ENCODE data around the gene CAPN12. TPM values are rescaled to one million over a fixed set of nuclear protein-coding genes. Genes with fewer than 3 reads are reported as not detected.
A peak's percentile ranks its signal among the peaks of the same experiment; 100 is the strongest.
"Not testable (repeated sequence)": the region's sequence is repeated elsewhere in the genome, so short reads cannot be mapped to it uniquely, and the experiment has no call there.

CAPN12 gene
- total and polyA plus RNA-seq, 4 donors, result 3.8 to 28.7 (median 8.8) TPM

- not testable (repeated sequence) for DNase-seq (ENCODE audit: low spot score); H3K27me3 ChIP-seq (ENCODE audit: control insufficient read depth in 4 of 4, insufficient read depth in 4 of 4, low read length in 3 of 4); H3K4me1 ChIP-seq (ENCODE audit: control insufficient read depth in 4 of 4, insufficient read depth in 4 of 4, low read length in 3 of 4); H3K36me3 ChIP-seq (ENCODE audit: control insufficient read depth in 4 of 4, insufficient read depth in 3 of 4, low read depth in 1 of 4, low read length in 3 of 4); H3K9me3 ChIP-seq (ENCODE audit: control insufficient read depth in 4 of 4, low read length in 3 of 4)
- H3K27ac ChIP-seq (ENCODE audit: low read depth in 1 of 2, low read length in 2 of 2), result peak overlapping the region; percentile 76 to 80
- WGBS, result 73% methylated on average over 9 of the region's 9 CpGs
- peak overlapping the region in 1 of 3 donors; percentile 24 for H3K4me3 ChIP-seq (ENCODE audit: low read depth in 1 of 3, low read length in 3 of 3)
- peak overlapping the region; percentile 43 to 47 for H3K9ac ChIP-seq (ENCODE audit: low read depth in 1 of 2, low read length in 2 of 2)
These were observed 17.7 kb upstream of the CAPN12 start for GRCh38 chr19:38761884-38762389.

- DNase-seq (ENCODE audit: low spot score); H3K36me3 ChIP-seq (ENCODE audit: control insufficient read depth in 4 of 4, insufficient read depth in 3 of 4, low read depth in 1 of 4, low read length in 3 of 4); H3K4me3 ChIP-seq (ENCODE audit: low read depth in 1 of 3, low read length in 3 of 3); H3K9ac ChIP-seq (ENCODE audit: low read depth in 1 of 2, low read length in 2 of 2); H3K27me3 ChIP-seq (ENCODE audit: control insufficient read depth in 4 of 4, insufficient read depth in 4 of 4, low read length in 3 of 4); H3K9me3 ChIP-seq (ENCODE audit: control insufficient read depth in 4 of 4, low read length in 3 of 4); H3K4me1 ChIP-seq (ENCODE audit: control insufficient read depth in 4 of 4, insufficient read depth in 4 of 4, low read length in 3 of 4): not testable (repeated sequence)
- peak in 1 of 2 donors; percentile 76 for TF ChIP-seq RXRA (IDR thresholded peaks at IDR 0.05)
- peak; percentile 44 for TF ChIP-seq REST (IDR thresholded peaks at IDR 0.05)
- peak; percentile 26 for TF ChIP-seq YY1 (IDR thresholded peaks at IDR 0.05)
- peak in 1 of 2 donors; percentile 64 for TF ChIP-seq HNF4A (conservative IDR thresholded peaks at IDR 0.05)
- peak in 1 of 2 donors; percentile 39 for TF ChIP-seq JUND (IDR thresholded peaks at IDR 0.05)
- WGBS, result 25% methylated on average over 6 of the region's 6 CpGs
- H3K27ac ChIP-seq (ENCODE audit: low read depth in 1 of 2, low read length in 2 of 2), result peak overlapping the region; percentile 87 to 96
These were observed 16.7 kb upstream of the CAPN12 start for GRCh38 chr19:38760805-38761517.

- H3K4me1 ChIP-seq (ENCODE audit: control insufficient read depth in 4 of 4, insufficient read depth in 4 of 4, low read length in 3 of 4), result peaks cover 0 to 6% (median 2%) of the 10 kb centered on the region in 4 donors
- H3K9me3 ChIP-seq (ENCODE audit: control insufficient read depth in 4 of 4, low read length in 3 of 4), result no peaks in the 10 kb centered on the region
- peak overlapping the region; percentile 87 to 96 for H3K27ac ChIP-seq (ENCODE audit: low read depth in 1 of 2, low read length in 2 of 2)
- no peak overlapping the region for H3K4me3 ChIP-seq (ENCODE audit: low read depth in 1 of 3, low read length in 3 of 3)
- no peak for DNase-seq (ENCODE audit: low spot score)
- 19% methylated on average over 10 of the region's 10 CpGs for WGBS
- H3K9ac ChIP-seq (ENCODE audit: low read depth in 1 of 2, low read length in 2 of 2), result no peak overlapping the region
- H3K27me3 ChIP-seq (ENCODE audit: control insufficient read depth in 4 of 4, insufficient read depth in 4 of 4, low read length in 3 of 4), result no peaks in the 10 kb centered on the region
- H3K36me3 ChIP-seq (ENCODE audit: control insufficient read depth in 4 of 4, insufficient read depth in 3 of 4, low read depth in 1 of 4, low read length in 3 of 4), result no peaks in the 10 kb centered on the region
- TF ChIP-seq FOXA2 (IDR thresholded peaks at IDR 0.05), result peak; percentile 80
- TF ChIP-seq GABPA (IDR thresholded peaks at IDR 0.05 in 1 of 2, conservative IDR thresholded peaks at IDR 0.05 in 1 of 2), result peak in 1 of 2 donors; percentile 59
- peak; percentile 85 for TF ChIP-seq FOXA1 (IDR thresholded peaks at IDR 0.05)
- peak; percentile 92 to 97 for TF ChIP-seq RXRA (IDR thresholded peaks at IDR 0.05)
- peak; percentile 57 to 65 for TF ChIP-seq RAD21 (IDR thresholded peaks at IDR 0.05)
- TF ChIP-seq TAF1 (conservative IDR thresholded peaks at IDR 0.05), result peak; percentile 23
- TF ChIP-seq CTCF (IDR thresholded peaks at IDR 0.05; ENCODE audit: low read depth, low read length, missing input control), result no peak
- peak; percentile 99 for TF ChIP-seq HNF4G (IDR thresholded peaks at IDR 0.05)
- TF ChIP-seq JUND (IDR thresholded peaks at IDR 0.05), result peak; percentile 58 to 90
- TF ChIP-seq REST (IDR thresholded peaks at IDR 0.05), result peak; percentile 79
- TF ChIP-seq ATF3 (IDR thresholded peaks at IDR 0.05), result peak; percentile 69
- peak; percentile 98 for TF ChIP-seq SP1 (IDR thresholded peaks at IDR 0.05)
- TF ChIP-seq EGR1 (IDR thresholded peaks at IDR 0.05; ENCODE audit: low read depth in 2 of 2), result peak; percentile 14 to 69
These were observed 15.3 kb upstream of the CAPN12 start for GRCh38 chr19:38759590-38760003.
